Transverse colon (tissue), 4 donors: ENCODE data around the gene ANKRD44.

Experiments
- CTCF ChIP-seq, 5 experiments: fragments of 200-600 bp in 3 of 5; fragments of 450-650 bp in 2 of 5; sonication (generic) in 3 of 5; IDR thresholded peaks; 1 replicate in 2 of 5; 2 replicates in 3 of 5; pipeline ENCODE4 v1.5.1; 2016 to 2017; ENCODE audit warnings: antibody characterized with exemption in 5 of 5, inconsistent platforms in 3 of 5, mild to moderate bottlenecking in 2 of 5, moderate library complexity in 1 of 5
- EP300 ChIP-seq: sonication (generic); formaldehyde crosslinking; IDR thresholded peaks from one replicate; pipeline ENCODE4 v1.6.1; 2017; ENCODE audit warnings: antibody characterized with exemption, low read depth
- POLR2A ChIP-seq: fragments of 450-650 bp; IDR thresholded peaks from one replicate; pipeline ENCODE4 v1.6.1; 2016; ENCODE audit warnings: antibody characterized with exemption, mild to moderate bottlenecking, moderate library complexity
- POLR2AphosphoS5 ChIP-seq, 3 donors: sonication (generic); formaldehyde crosslinking; IDR thresholded peaks; one replicate each; pipeline ENCODE4 v1.6.1; 2016; ENCODE audit warnings: antibody characterized with exemption in 3 of 3

DNA sequence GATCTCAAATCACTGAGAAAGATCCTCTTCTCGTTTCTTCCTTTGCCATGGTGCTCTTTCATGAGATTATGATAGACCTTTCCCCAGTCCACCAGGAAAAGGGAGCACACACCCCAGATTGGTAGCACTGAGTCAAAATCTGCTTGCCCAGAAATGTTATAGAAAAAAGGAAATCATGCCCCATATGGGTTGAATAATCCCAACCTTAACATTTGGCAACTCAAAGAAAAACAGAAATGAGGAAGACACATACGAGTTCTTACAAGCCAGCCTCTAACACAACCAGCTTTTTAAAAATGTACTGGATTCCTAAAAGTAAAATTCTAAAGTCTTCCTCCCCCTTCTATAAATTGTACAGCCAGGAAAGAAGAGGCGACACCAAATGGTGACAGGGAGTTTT, 103.0 kb downstream of the ANKRD44 start:
- TF ChIP-seq POLR2A (no peak), CTCF (IDR thresholded peaks at IDR 0.05) (no peak), POLR2AphosphoS5 (IDR thresholded peaks at IDR 0.05) (no peak), EP300 (no peak)
